Kidney (tissue), 14 donors: ENCODE data around the gene ITIH1. TPM values are rescaled to one million over a fixed set of nuclear protein-coding genes. Genes with fewer than 3 reads are reported as not detected.

Source experiments
- DNase-seq, 5 donors: peaks; one replicate each; pipeline ENCODE4 v3.0.0-alpha.2; 2013 to 2020
- FAIRE-seq: peaks from 2 replicates; lab custom pipeline; 2012; peaks lifted over from hg19 to GRCh38; lab: Jason Lieb, UNC
- H3K27ac ChIP-seq, 2 donors: one replicate each; pipeline ENCODE4 v1.7.0; 2013; ENCODE audit warnings: low read depth in 2 of 2, low read length in 2 of 2, inconsistent platforms in 1 of 2
- H3K27me3 ChIP-seq: one replicate; pipeline ENCODE4 v1.7.1; 2013; ENCODE audit warnings: low read length, inconsistent platforms; ENCODE audit not compliant: control insufficient read depth, insufficient read depth
- H3K36me3 ChIP-seq, 3 donors: one replicate each; pipeline versions ENCODE4 v1.7.0 to v1.7.1; 2013; ENCODE audit warnings: low read length in 3 of 3, control low read depth in 1 of 3, inconsistent platforms in 1 of 3; ENCODE audit not compliant: insufficient read depth in 3 of 3, control insufficient read depth in 2 of 3
- H3K4me1 ChIP-seq, 3 donors: one replicate each; pipeline versions ENCODE4 v1.7.0 to v1.7.1; 2013; ENCODE audit warnings: low read length in 3 of 3, inconsistent platforms in 1 of 3, low read depth in 1 of 3; ENCODE audit not compliant: control insufficient read depth in 2 of 3, insufficient read depth in 2 of 3
- H3K4me3 ChIP-seq, 3 donors: one replicate each; pipeline versions ENCODE4 v1.7.0 to v1.8.1; 2013; ENCODE audit warnings: low read length in 3 of 3, control low read depth in 1 of 3, inconsistent platforms in 1 of 3
- H3K9ac ChIP-seq, 3 donors: one replicate each; pipeline versions ENCODE4 v1.7.0 to v1.7.1; 2013; ENCODE audit warnings: low read length in 3 of 3, control low read depth in 1 of 3, inconsistent platforms in 1 of 3
- H3K9me3 ChIP-seq, 3 donors: one replicate each; pipeline versions ENCODE4 v1.7.0 to v1.7.1; 2013; ENCODE audit warnings: low read length in 3 of 3, control low read depth in 1 of 3, inconsistent platforms in 1 of 3; ENCODE audit not compliant: control insufficient read depth in 2 of 3, insufficient read depth in 1 of 3
- intact Hi-C: fragments of 100-400 bp; cut with DNase I; formaldehyde crosslinking; loops from one replicate; pipeline ENCODE4 v1.11.1; 2022
- polyA plus RNA-seq: library from polyadenylated mRNA; stranded (reverse); fragments of 350-450 nt; fragmentation: Illumina TruSeq; extraction: RNeasy Lipid Tissue Mini Kit (QIAGEN cat#74804); gene quantifications from one replicate; pipeline ENCODE4 v1.2.3, GENCODE V29; 2014; ENCODE audit warnings: low read depth, low replicate concordance; ENCODE audit not compliant: insufficient read depth
- total RNA-seq: library from RNA; stranded (reverse); fragmentation: NEBNext Ultra II Directional; extraction: Animal tissue kit (Norgen Biotek cat#: 25700); gene quantifications from one replicate; pipeline ENCODE4 v1.2.1, GENCODE V29; 2021
- TF ChIP-seq, protein P1 (sequence below): IDR thresholded peaks from 3 replicates; pipeline ENCODE4 v1.5.1; 2012; ENCODE audit warnings: mild to moderate bottlenecking, moderate library complexity, borderline replicate concordance; ENCODE audit not compliant: insufficient read depth; ENCODE audit errors: extremely low read depth
- donor health status: control.
- donor health status: control.
- donor health status: control.
- donor health status: control.
- donor health status: control.
- donor health status: DM: yes; HTN: yes; CAD: no.
- donor health status: Normal renal cell carcinoma (clear cell type).

Gene ITIH1
- total and polyA plus RNA-seq, 2 donors from 2014 or later = 0.22 TPM; not detected in 1

DNA sequence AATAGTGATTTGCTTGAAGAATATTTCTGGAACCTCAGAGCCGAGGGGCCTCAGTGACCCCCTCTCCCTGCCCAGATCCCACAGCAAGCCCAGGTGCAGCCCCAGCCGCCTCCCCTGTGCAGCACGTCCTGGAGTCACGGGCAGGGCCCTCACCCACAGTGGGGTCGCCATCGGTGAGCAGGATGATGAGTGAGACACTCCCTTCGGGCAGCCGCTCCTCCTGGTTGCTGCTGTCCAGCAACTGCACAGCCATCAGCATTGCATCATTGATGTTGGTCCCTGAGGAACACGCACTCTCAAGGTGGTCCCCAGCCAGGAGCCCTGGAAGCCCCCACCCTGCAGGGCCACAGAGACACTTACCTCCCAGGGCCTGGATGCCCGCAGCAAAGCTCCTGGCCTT lies 46.6 kb downstream of the ITIH1 start:
- no peaks in the 10 kb centered on the region for H3K27me3 ChIP-seq
- TF ChIP-seq, protein P1, sequence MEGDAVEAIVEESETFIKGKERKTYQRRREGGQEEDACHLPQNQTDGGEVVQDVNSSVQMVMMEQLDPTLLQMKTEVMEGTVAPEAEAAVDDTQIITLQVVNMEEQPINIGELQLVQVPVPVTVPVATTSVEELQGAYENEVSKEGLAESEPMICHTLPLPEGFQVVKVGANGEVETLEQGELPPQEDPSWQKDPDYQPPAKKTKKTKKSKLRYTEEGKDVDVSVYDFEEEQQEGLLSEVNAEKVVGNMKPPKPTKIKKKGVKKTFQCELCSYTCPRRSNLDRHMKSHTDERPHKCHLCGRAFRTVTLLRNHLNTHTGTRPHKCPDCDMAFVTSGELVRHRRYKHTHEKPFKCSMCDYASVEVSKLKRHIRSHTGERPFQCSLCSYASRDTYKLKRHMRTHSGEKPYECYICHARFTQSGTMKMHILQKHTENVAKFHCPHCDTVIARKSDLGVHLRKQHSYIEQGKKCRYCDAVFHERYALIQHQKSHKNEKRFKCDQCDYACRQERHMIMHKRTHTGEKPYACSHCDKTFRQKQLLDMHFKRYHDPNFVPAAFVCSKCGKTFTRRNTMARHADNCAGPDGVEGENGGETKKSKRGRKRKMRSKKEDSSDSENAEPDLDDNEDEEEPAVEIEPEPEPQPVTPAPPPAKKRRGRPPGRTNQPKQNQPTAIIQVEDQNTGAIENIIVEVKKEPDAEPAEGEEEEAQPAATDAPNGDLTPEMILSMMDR = no peak
- peaks cover 0 to 9% (median 8%) of the 10 kb centered on the region in 3 donors for H3K4me1 ChIP-seq
- no peaks in the 10 kb centered on the region for H3K9me3 ChIP-seq
- H3K27ac ChIP-seq = no peak overlapping the region
- intact Hi-C loops = no loop called here
- no peak overlapping the region for H3K9ac ChIP-seq
- H3K4me3 ChIP-seq = no peak overlapping the region
- peaks cover 0 to 9% (median 0%) of the 10 kb centered on the region in 3 donors for H3K36me3 ChIP-seq
- FAIRE-seq (no peak), DNase-seq (no peak)

DNA sequence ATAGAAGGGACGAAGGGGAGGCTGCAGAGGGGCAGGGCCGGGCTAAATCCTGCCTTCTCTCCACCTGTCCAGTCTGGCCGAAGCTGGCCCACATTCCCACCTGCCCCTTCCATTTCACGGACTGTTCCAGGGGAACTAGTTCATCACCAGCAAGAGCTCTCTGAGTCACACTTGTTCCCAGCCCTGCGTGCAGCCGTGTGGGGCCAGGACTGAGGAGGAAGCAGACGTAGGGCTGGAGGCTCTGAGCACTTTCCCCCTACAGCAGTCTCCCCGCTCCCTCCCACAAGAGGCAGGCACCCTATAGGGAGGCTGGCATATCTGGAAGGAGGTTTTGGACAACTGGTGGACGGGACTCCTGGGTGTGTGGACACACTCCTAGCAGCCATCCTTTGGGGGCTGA lies 50.0 kb downstream of the ITIH1 start:
- intact Hi-C loops = no loop called here
- FAIRE-seq (no peak), DNase-seq (no peak)
- peaks cover 0 to 9% (median 8%) of the 10 kb centered on the region in 3 donors for H3K4me1 ChIP-seq
- H3K36me3 ChIP-seq = peaks cover 0 to 9% (median 0%) of the 10 kb centered on the region in 3 donors
- no peak overlapping the region for H3K9ac ChIP-seq
- no peak overlapping the region for H3K27ac ChIP-seq
- no peaks in the 10 kb centered on the region for H3K27me3 ChIP-seq
- H3K9me3 ChIP-seq = no peaks in the 10 kb centered on the region
- TF ChIP-seq, protein P1 = no peak
- H3K4me3 ChIP-seq = no peak overlapping the region

DNA sequence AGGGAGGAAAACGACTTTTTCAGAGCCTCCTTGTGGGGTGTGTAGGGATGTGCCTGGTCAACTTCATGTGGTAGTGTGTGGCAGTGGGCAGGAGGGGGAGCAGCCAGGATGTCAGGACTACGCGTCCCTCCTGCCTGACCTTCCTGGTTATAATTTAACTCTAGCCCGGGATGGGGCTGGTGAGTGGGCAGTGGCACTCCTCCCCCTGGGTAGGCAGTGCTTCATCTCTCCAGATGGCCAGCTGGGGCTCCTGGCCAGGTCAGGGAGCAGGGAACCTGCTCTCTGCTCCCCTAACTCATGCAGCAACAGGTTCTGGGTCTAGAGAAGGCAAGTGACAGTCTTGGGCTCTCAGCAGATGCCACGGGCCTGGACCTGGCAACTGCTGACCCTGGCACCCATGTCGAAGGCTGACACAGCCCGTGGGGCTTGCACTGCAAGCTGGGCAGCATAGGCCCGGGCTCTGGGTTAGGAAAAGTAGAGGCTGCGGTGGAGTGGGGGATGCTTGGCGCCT lies 50.5 kb downstream of the ITIH1 start:
- Histone ChIP-seq H3K27ac (no peak overlapping the region), H3K36me3 (peaks cover 0 to 9% (median 0%) of the 10 kb centered on the region in 3 donors), H3K4me3 (no peak overlapping the region), H3K27me3 (no peaks in the 10 kb centered on the region), H3K9ac (no peak overlapping the region), H3K4me1 (peaks cover 0 to 9% (median 8%) of the 10 kb centered on the region in 3 donors), H3K9me3 (no peaks in the 10 kb centered on the region)
- FAIRE-seq (no peak), DNase-seq (peak in 4 of 5 donors; percentile 53 to 66 (median 58))
- TF ChIP-seq, protein P1 = peak; percentile 19
- intact Hi-C loops = no loop called here

DNA sequence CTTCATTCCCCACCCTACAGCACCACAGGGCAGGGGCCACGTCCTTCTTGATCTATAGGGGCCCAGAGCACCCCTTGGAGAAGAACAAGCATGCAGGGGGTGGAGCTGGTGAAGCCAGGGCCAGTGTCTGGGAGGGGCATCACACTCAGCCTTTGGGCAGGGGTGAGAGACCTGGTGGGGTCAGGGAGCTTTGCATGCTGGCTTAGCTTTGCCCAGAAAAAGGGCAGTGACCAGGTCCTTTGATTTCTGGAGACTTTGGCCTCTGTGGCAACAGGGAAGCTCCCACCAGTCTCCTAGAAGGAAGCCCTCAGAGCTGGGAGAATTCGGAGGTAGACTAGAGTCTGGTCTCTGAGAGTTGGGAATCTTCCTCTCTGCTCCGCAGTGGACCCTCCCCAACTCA lies 52.1 kb downstream of the ITIH1 start:
- TF ChIP-seq, protein P1 = no peak
- Histone ChIP-seq H3K4me3 (no peak overlapping the region), H3K36me3 (no peaks in the 10 kb centered on the region), H3K9me3 (no peaks in the 10 kb centered on the region), H3K27ac (no peak overlapping the region), H3K27me3 (no peaks in the 10 kb centered on the region), H3K9ac (no peak overlapping the region), H3K4me1 (peaks cover 0 to 9% (median 8%) of the 10 kb centered on the region in 3 donors)
- DNase-seq = no peak
- intact Hi-C loops = no loop called here
- FAIRE-seq = no peak
